WTC11 (cell line): ENCODE data around the gene FAM227A. TPM values are rescaled to one million over a fixed set of nuclear protein-coding genes. Genes with fewer than 3 reads are reported as not detected.

Source experiments
- ATAC-seq: fragments of 200-7000 bp; cut with Tn5 transposase; 2 replicates; pipeline ENCODE4 v1.10.0; 2021; ENCODE audit warnings: mild to moderate bottlenecking, moderate library complexity
- CTCF ChIA-PET: fragments of 300-600 bp; sonication (Branson Sonifier 250); formaldehyde crosslinking; loops from one replicate; lab custom pipeline; 2021; ENCODE audit warnings: antibody characterized with exemption; lab: Charles Lee
- POLR2A ChIA-PET: fragments of 350-600 bp; sonication (Branson Sonifier 250); formaldehyde crosslinking; loops from one replicate; lab custom pipeline; 2021; ENCODE audit warnings: antibody characterized with exemption; lab: Charles Lee
- DNase-seq: peaks from one replicate; pipeline ENCODE4 v3.0.0; 2021; ENCODE audit warnings: low spot score
- H3K27ac Mint-ChIP-seq: 2 replicates; pipeline ENCODE4 v1.8.0; 2021; ENCODE audit warnings: mixed read lengths
- H3K27me3 Mint-ChIP-seq: 2 replicates; pipeline ENCODE4 v1.8.0; 2021; ENCODE audit warnings: low read depth, mild to moderate bottlenecking, moderate library complexity, mixed read lengths
- H3K36me3 Mint-ChIP-seq: 2 replicates; pipeline ENCODE4 v1.8.0; 2021; ENCODE audit warnings: mixed read lengths
- H3K4me1 Mint-ChIP-seq: 2 replicates; pipeline ENCODE4 v1.8.0; 2022; ENCODE audit warnings: mixed read lengths
- H3K4me3 Mint-ChIP-seq: 2 replicates; pipeline ENCODE4 v1.8.0; 2021; ENCODE audit warnings: mild to moderate bottlenecking, moderate library complexity, mixed read lengths
- H3K9me3 Mint-ChIP-seq: 2 replicates; pipeline ENCODE4 v1.8.0; 2021; ENCODE audit warnings: mixed read lengths
- CBFB ChIP-seq: sonication (generic); formaldehyde crosslinking; IDR thresholded peaks from 2 replicates; pipeline ENCODE4 v1.8.1; 2022; ENCODE audit warnings: mild to moderate bottlenecking, low read depth, missing genetic modification reagents
- ETV6 ChIP-seq: sonication (generic); formaldehyde crosslinking; IDR thresholded peaks from 2 replicates; pipeline ENCODE4 v1.8.1; 2022; ENCODE audit warnings: mild to moderate bottlenecking, missing genetic modification reagents
- FOXK1 ChIP-seq: sonication (generic); formaldehyde crosslinking; IDR thresholded peaks from 2 replicates; pipeline ENCODE4 v1.8.0; 2022; ENCODE audit warnings: mild to moderate bottlenecking, moderate library complexity, missing genetic modification reagents
- IRF2 ChIP-seq: sonication (generic); formaldehyde crosslinking; IDR thresholded peaks from 2 replicates; pipeline ENCODE4 v1.8.0; 2022; ENCODE audit warnings: low read depth, missing genetic modification reagents, borderline replicate concordance
- KAT7 ChIP-seq: sonication (generic); formaldehyde crosslinking; IDR thresholded peaks from 2 replicates; pipeline ENCODE4 v1.8.1; 2023; ENCODE audit warnings: missing genetic modification reagents, mild to moderate bottlenecking, borderline replicate concordance
- RELA ChIP-seq: sonication (generic); formaldehyde crosslinking; IDR thresholded peaks from 2 replicates; pipeline ENCODE4 v1.8.1; 2022; ENCODE audit warnings: missing genetic modification reagents, mild to moderate bottlenecking, borderline replicate concordance
- SMAD3 ChIP-seq: sonication (generic); formaldehyde crosslinking; IDR thresholded peaks from 2 replicates; pipeline ENCODE4 v1.8.0; 2022; ENCODE audit warnings: missing genetic modification reagents, mild to moderate bottlenecking, borderline replicate concordance
- SOX15 ChIP-seq: fragments of 250-450 bp; sonication (Bioruptor Pico); IDR thresholded peaks from 2 replicates; pipeline ENCODE4 v1.9.0; 2021; ENCODE audit warnings: mild to moderate bottlenecking
- TP53 ChIP-seq: sonication (generic); formaldehyde crosslinking; IDR thresholded peaks from 2 replicates; pipeline ENCODE4 v1.8.1; 2023; ENCODE audit warnings: mild to moderate bottlenecking, missing genetic modification reagents
- ZNF121 ChIP-seq: sonication (generic); formaldehyde crosslinking; IDR thresholded peaks from 2 replicates; pipeline ENCODE4 v1.8.0; 2023; ENCODE audit warnings: missing genetic modification reagents
- ZNF396 ChIP-seq: fragments of 250-450 bp; sonication (Bioruptor Pico); IDR thresholded peaks from 2 replicates; pipeline ENCODE4 v1.8.0; 2021; ENCODE audit warnings: mild to moderate bottlenecking, moderate library complexity, borderline replicate concordance
- ZNF416 ChIP-seq: fragments of 250-450 bp; sonication (Bioruptor Pico); IDR thresholded peaks from 2 replicates; pipeline ENCODE4 v1.9.0; 2021; ENCODE audit warnings: mild to moderate bottlenecking, inconsistent platforms
- total RNA-seq: library from RNA; stranded (reverse); gene quantifications from 3 replicates; pipeline ENCODE4 v1.2.3, GENCODE V29; 2021
- TF ChIP-seq, protein P1 (sequence below): sonication (generic); formaldehyde crosslinking; IDR thresholded peaks from 2 replicates; pipeline ENCODE4 v1.8.0; 2023; ENCODE audit warnings: mild to moderate bottlenecking, missing genetic modification reagents
- TF ChIP-seq, protein P2 (sequence below): sonication (generic); formaldehyde crosslinking; IDR thresholded peaks from 2 replicates; pipeline ENCODE4 v1.8.1; 2023; ENCODE audit warnings: mild to moderate bottlenecking, moderate library complexity, missing genetic modification reagents
- TF ChIP-seq, protein P3 (sequence below): sonication (generic); formaldehyde crosslinking; IDR thresholded peaks from 2 replicates; pipeline ENCODE4 v1.8.1; 2023; ENCODE audit warnings: mild to moderate bottlenecking, missing genetic modification reagents, borderline replicate concordance
- TF ChIP-seq, protein P4 (sequence below): sonication (generic); formaldehyde crosslinking; IDR thresholded peaks from 2 replicates; pipeline ENCODE4 v1.8.1; 2022; ENCODE audit warnings: low read depth, missing genetic modification reagents, borderline replicate concordance
- TF ChIP-seq, protein P5 (sequence below): fragments of 250-450 bp; sonication (Bioruptor Pico); IDR thresholded peaks from 2 replicates; pipeline ENCODE4 v1.9.0; 2021; ENCODE audit warnings: moderate library complexity, mild to moderate bottlenecking, inconsistent platforms, borderline replicate concordance
- TF ChIP-seq, protein P6 (sequence below): fragments of 250-450 bp; sonication (Bioruptor Pico); conservative IDR thresholded peaks from 2 replicates; pipeline ENCODE4 v1.9.0; 2021; ENCODE audit warnings: mild to moderate bottlenecking

Gene FAM227A
- total RNA-seq, 1 experiment from 2014 or later, result 3.8 TPM

DNA sequence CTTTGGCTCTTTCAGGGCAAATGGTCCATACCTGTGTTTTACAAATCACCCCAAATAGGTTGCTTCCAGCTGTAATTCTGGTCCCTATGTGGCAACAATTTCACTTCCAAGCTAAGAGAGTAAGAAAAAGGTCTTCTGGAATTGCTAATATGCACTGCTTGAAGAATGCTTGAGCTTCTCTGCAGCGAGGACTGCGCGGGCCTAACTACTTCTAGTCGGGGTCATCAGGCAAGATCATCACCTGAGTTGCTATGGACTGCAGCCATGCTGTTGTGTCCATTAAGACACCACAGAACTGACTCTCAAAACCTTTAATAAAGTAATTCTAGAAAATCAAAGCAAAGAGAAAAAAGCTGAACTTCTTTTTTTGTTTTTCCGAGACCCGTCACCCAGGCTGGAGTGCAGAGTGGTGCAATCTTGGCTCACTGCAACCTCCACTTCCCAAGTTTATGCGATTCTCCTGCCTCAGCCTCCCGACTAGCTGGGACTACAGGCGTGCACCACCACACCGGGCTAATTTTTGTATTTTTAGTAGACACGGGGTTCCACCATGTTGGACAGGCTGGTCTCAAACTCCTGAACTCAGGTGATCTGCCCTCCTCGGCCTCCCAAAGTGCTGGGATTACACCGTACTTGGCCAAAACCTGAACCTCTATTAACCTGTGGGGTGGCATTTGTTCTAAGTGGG is 42.4 kb upstream of the FAM227A start:
- POLR2A ChIA-PET, result no interaction called here

DNA sequence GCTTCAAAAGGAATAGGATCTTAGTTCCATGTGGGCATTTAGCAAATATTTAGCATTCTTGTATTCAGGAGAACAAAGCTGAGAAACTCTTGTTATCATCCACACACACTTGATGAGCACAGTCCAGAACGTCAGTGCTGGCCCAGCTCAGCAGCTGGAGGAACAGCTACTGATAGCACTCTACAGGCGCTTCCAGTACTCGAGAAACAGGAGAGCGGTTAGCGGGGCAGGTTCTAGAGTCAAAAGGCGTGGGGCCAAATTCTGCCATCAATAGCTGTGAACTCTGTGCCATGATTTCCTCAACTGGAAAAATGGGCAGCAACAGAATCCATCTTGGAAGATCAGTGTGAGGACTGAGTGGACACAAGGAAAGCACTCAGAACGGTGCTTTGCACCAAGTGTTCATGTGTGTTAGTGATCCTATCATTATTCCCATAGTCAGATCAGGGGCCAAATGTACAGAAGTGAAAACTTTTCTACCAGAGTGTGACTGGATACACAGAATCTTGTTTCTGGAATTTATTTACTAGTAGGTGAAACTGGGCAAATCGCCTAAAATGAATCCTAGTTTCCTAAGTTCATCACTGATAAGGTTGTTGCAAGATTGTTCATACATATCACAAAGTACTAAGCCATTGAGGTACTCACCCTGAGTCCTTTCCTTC is 41.4 kb upstream of the FAM227A start:
- TF ChIP-seq, protein P1, sequence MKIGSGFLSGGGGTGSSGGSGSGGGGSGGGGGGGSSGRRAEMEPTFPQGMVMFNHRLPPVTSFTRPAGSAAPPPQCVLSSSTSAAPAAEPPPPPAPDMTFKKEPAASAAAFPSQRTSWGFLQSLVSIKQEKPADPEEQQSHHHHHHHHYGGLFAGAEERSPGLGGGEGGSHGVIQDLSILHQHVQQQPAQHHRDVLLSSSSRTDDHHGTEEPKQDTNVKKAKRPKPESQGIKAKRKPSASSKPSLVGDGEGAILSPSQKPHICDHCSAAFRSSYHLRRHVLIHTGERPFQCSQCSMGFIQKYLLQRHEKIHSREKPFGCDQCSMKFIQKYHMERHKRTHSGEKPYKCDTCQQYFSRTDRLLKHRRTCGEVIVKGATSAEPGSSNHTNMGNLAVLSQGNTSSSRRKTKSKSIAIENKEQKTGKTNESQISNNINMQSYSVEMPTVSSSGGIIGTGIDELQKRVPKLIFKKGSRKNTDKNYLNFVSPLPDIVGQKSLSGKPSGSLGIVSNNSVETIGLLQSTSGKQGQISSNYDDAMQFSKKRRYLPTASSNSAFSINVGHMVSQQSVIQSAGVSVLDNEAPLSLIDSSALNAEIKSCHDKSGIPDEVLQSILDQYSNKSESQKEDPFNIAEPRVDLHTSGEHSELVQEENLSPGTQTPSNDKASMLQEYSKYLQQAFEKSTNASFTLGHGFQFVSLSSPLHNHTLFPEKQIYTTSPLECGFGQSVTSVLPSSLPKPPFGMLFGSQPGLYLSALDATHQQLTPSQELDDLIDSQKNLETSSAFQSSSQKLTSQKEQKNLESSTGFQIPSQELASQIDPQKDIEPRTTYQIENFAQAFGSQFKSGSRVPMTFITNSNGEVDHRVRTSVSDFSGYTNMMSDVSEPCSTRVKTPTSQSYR (CRISPR knock-in tag), result no peak
- TF ChIP-seq KAT7 (CRISPR knock-in tag) (no peak), FOXK1 (CRISPR knock-in tag) (no peak), IRF2 (CRISPR knock-in tag) (no peak), TP53 (CRISPR knock-in tag) (no peak), RELA (CRISPR knock-in tag) (no peak), ZNF121 (CRISPR knock-in tag) (no peak), SMAD3 (CRISPR knock-in tag) (no peak), ZNF416 (CRISPR knock-in tag) (no peak), SOX15 (CRISPR knock-in tag) (no peak)
- TF ChIP-seq, protein P2, sequence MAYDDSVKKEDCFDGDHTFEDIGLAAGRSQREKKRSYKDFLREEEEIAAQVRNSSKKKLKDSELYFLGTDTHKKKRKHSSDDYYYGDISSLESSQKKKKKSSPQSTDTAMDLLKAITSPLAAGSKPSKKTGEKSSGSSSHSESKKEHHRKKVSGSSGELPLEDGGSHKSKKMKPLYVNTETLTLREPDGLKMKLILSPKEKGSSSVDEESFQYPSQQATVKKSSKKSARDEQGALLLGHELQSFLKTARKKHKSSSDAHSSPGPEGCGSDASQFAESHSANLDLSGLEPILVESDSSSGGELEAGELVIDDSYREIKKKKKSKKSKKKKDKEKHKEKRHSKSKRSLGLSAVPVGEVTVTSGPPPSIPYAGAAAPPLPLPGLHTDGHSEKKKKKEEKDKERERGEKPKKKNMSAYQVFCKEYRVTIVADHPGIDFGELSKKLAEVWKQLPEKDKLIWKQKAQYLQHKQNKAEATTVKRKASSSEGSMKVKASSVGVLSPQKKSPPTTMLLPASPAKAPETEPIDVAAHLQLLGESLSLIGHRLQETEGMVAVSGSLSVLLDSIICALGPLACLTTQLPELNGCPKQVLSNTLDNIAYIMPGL (CRISPR knock-in tag), result no peak
- TF ChIP-seq, protein P3, sequence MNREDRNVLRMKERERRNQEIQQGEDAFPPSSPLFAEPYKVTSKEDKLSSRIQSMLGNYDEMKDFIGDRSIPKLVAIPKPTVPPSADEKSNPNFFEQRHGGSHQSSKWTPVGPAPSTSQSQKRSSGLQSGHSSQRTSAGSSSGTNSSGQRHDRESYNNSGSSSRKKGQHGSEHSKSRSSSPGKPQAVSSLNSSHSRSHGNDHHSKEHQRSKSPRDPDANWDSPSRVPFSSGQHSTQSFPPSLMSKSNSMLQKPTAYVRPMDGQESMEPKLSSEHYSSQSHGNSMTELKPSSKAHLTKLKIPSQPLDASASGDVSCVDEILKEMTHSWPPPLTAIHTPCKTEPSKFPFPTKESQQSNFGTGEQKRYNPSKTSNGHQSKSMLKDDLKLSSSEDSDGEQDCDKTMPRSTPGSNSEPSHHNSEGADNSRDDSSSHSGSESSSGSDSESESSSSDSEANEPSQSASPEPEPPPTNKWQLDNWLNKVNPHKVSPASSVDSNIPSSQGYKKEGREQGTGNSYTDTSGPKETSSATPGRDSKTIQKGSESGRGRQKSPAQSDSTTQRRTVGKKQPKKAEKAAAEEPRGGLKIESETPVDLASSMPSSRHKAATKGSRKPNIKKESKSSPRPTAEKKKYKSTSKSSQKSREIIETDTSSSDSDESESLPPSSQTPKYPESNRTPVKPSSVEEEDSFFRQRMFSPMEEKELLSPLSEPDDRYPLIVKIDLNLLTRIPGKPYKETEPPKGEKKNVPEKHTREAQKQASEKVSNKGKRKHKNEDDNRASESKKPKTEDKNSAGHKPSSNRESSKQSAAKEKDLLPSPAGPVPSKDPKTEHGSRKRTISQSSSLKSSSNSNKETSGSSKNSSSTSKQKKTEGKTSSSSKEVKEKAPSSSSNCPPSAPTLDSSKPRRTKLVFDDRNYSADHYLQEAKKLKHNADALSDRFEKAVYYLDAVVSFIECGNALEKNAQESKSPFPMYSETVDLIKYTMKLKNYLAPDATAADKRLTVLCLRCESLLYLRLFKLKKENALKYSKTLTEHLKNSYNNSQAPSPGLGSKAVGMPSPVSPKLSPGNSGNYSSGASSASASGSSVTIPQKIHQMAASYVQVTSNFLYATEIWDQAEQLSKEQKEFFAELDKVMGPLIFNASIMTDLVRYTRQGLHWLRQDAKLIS, result no peak
- TF ChIP-seq, protein P4, sequence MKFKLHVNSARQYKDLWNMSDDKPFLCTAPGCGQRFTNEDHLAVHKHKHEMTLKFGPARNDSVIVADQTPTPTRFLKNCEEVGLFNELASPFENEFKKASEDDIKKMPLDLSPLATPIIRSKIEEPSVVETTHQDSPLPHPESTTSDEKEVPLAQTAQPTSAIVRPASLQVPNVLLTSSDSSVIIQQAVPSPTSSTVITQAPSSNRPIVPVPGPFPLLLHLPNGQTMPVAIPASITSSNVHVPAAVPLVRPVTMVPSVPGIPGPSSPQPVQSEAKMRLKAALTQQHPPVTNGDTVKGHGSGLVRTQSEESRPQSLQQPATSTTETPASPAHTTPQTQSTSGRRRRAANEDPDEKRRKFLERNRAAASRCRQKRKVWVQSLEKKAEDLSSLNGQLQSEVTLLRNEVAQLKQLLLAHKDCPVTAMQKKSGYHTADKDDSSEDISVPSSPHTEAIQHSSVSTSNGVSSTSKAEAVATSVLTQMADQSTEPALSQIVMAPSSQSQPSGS (CRISPR knock-in tag), result no peak
- peaks cover 13% of the 10 kb centered on the region for H3K36me3 Mint-ChIP-seq
- ChIA-PET CTCF (interaction anchor here (0.9 to 1.7 kb wide), 3 partner anchors 16 to 27 kb away, joined by 3 to 6 read pairs (median 5); partner anchors contain the start of gene TOMM22), POLR2A (interaction anchor here (1.4 kb wide), 1 partner anchor 16 kb away, joined by 5 read pairs; the partner anchor contains the start of gene TOMM22)
- peaks cover 35% of the 10 kb centered on the region for H3K4me1 Mint-ChIP-seq
- no peaks in the 10 kb centered on the region for H3K9me3 Mint-ChIP-seq
- no peak overlapping the region for H3K27ac Mint-ChIP-seq
- no peak overlapping the region for H3K4me3 Mint-ChIP-seq
- H3K27me3 Mint-ChIP-seq, result no peaks in the 10 kb centered on the region; the same call in 1 of the 2 replicates
- ATAC-seq (no peak), DNase-seq (no peak)

More for the DNA sequence above, 42.4 kb upstream of the FAM227A start:
- H3K27me3 Mint-ChIP-seq, result no peaks in the 10 kb centered on the region; the same call in 1 of the 2 replicates
- H3K36me3 Mint-ChIP-seq, result peaks cover 11% of the 10 kb centered on the region
- TF ChIP-seq SOX15 (CRISPR knock-in tag), result no peak
- no peak for TF ChIP-seq ZNF396 (CRISPR knock-in tag)
- no peak for TF ChIP-seq CBFB
- TF ChIP-seq, protein P5, sequence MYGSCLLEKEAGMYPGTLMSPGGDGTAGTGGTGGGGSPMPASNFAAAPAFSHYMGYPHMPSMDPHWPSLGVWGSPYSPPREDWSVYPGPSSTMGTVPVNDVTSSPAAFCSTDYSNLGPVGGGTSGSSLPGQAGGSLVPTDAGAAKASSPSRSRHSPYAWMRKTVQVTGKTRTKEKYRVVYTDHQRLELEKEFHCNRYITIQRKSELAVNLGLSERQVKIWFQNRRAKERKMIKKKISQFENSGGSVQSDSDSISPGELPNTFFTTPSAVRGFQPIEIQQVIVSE (CRISPR knock-in tag), result no peak
- no peak for TF ChIP-seq ETV6 (CRISPR knock-in tag)
- TF ChIP-seq, protein P6, sequence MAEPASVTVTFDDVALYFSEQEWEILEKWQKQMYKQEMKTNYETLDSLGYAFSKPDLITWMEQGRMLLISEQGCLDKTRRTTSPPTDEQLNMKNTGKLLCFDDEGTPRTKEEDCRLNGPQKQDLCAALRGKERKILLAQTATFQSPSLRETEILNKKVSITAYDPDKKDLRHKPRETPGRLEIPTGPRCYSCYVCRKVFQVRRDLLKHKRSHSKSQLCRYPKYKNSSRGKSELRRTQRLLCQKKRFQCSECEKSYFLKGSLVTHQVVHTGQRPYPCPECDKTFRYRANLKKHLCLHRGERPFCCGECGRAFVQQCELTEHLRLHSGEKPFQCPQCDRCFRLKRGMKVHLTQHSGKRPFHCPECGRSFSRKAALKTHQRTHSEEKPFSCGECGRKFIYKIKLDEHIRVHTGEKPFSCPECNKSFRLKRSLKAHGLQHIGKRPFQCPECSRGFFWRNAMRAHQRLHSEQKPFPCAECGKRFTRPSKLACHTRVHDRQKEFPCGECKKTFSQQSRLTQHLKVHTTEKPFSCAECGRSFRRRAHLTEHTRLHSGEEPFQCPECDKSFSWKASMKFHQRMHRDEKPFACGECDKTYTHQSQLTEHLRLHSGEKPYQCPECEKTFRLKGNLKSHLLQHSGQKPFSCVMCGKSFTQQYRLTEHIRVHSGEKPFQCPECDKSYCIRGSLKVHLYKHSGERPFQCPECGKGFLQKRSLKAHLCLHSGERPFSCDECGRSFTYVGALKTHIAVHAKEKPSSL, result no peak
- TF ChIP-seq, all 79 proteins: peak for 0
- DNase-seq (no peak), ATAC-seq (no peak)
- Mint-ChIP-seq H3K4me3 (peak overlapping the region; percentile 96), H3K27ac (peak overlapping the region; percentile 32; the same call in 1 of the 2 replicates), H3K4me1 (peaks cover 42% of the 10 kb centered on the region), H3K9me3 (no peaks in the 10 kb centered on the region)
- CTCF ChIA-PET, result interaction anchor here (1.1 to 1.7 kb wide), 5 partner anchors 17 to 172 kb away, joined by 3 to 7 read pairs (median 3); partner anchors contain the start of gene TOMM22
